Panc1 (cell line): ENCODE results near the gene PIPOX. TPM values are rescaled to one million over a fixed set of nuclear protein-coding genes. Genes with fewer than 3 reads are reported as not detected.

Experiments
- ATAC-seq: fragments of 200-7000 bp; cut with Tn5 transposase; 2 replicates; pipeline ENCODE4 v1.9.1; 2020; ENCODE audit warnings: mild to moderate bottlenecking, moderate library complexity
- BruUV-seq: library from RNA; stranded (reverse); fragments of 400-500 nt; replicated peaks from 2 replicates; lab custom pipeline; 2021; lab: Mats Ljungman, UMichigan
- CTCF ChIA-PET: fragments of 300-600 bp; sonication (Branson Sonifier 250); formaldehyde crosslinking; loops from one replicate; lab custom pipeline; 2022; ENCODE audit warnings: antibody characterized with exemption; lab: Charles Lee
- POLR2A ChIA-PET: fragments of 300-600 bp; sonication (Branson Sonifier 250); formaldehyde crosslinking; loops from one replicate; lab custom pipeline; 2022; ENCODE audit warnings: antibody characterized with exemption; lab: Charles Lee
- DNase-seq: peaks from one replicate; pipeline ENCODE4 v3.0.0-alpha.2; 2010; ENCODE audit warnings: low read depth, low spot score
- H3K27ac ChIP-seq: 2 replicates; pipeline ENCODE4 v1.5.1; 2011; ENCODE audit warnings: mild to moderate bottlenecking, low read length, inconsistent platforms
- H3K27me3 ChIP-seq: fragments of 200-500 bp; sonication (Bioruptor generic); 2 replicates; pipeline ENCODE4 v1.6.0; 2014; ENCODE audit warnings: low read length, inconsistent platforms; ENCODE audit not compliant: control insufficient read depth, insufficient read depth
- H3K36me3 ChIP-seq: fragments of 200-500 bp; sonication (Bioruptor generic); 2 replicates; pipeline ENCODE4 v1.5.1; 2014; ENCODE audit warnings: inconsistent platforms, mild to moderate bottlenecking, low read length, moderate library complexity; ENCODE audit not compliant: control insufficient read depth, insufficient read depth
- H3K4me1 ChIP-seq: 2 replicates; pipeline ENCODE4 v1.5.1; 2011; ENCODE audit warnings: inconsistent platforms, mild to moderate bottlenecking, low read length, moderate library complexity; ENCODE audit not compliant: control insufficient read depth, insufficient read depth
- H3K4me3 ChIP-seq, 2 experiments: 2 replicates each; pipeline ENCODE4 v1.5.1; 2011 to 2012; ENCODE audit warnings: low read depth in 2 of 2, low read length in 2 of 2, mild to moderate bottlenecking in 2 of 2, inconsistent platforms in 1 of 2, moderate library complexity in 1 of 2
- H3K9me3 ChIP-seq: fragments of 200-500 bp; sonication (Bioruptor generic); 2 replicates; pipeline ENCODE4 v1.5.1; 2014; ENCODE audit warnings: low read depth, mild to moderate bottlenecking, inconsistent platforms, low read length, moderate library complexity; ENCODE audit not compliant: control insufficient read depth, insufficient read depth
- POLR2AphosphoS5 ChIP-seq: IDR thresholded peaks from 2 replicates; pipeline ENCODE4 v1.6.1; 2012; ENCODE audit warnings: mild to moderate bottlenecking, low read depth, low read length, moderate library complexity
- SIN3A ChIP-seq: IDR thresholded peaks from 2 replicates; pipeline ENCODE4 v1.6.1; 2012; ENCODE audit warnings: low read depth, mild to moderate bottlenecking, low read length, moderate library complexity, borderline replicate concordance; ENCODE audit not compliant: insufficient read depth
- TCF7L2 ChIP-seq: IDR thresholded peaks from 2 replicates; pipeline ENCODE4 v1.6.1; 2011; ENCODE audit warnings: mild to moderate bottlenecking, low read depth, low read length, inconsistent platforms
- in situ Hi-C: cut with HindIII; loops from 2 replicates; pipeline ENCODE4 v1.10.0; 2016; ENCODE audit warnings: low sequenced_read_pairs, low pct_unique_long_range_greater_than_20kb
- intact Hi-C: fragments of 100-400 bp; cut with micrococcal nuclease; formaldehyde crosslinking; loops from one replicate; pipeline ENCODE4 v1.10.0; 2022; ENCODE audit not compliant: unreplicated experiment
- total RNA-seq: library from RNA; stranded (reverse); gene quantifications from one replicate; pipeline ENCODE4 v1.2.1, GENCODE V29; 2021; ENCODE audit not compliant: unreplicated experiment
- TF ChIP-seq, protein P1 (sequence below): fragments of 450-650 bp; IDR thresholded peaks from 2 replicates; pipeline ENCODE4 v1.5.1; 2017; ENCODE audit warnings: mild to moderate bottlenecking
- TF ChIP-seq, protein P2 (sequence below), 2 experiments: IDR thresholded peaks; 2 replicates each; pipeline ENCODE4 v1.6.1; 2011 to 2012; ENCODE audit warnings: low read depth in 2 of 2, control low read depth in 1 of 2, low read length in 1 of 2, mild to moderate bottlenecking in 1 of 2, moderate library complexity in 1 of 2; ENCODE audit not compliant: insufficient read depth in 1 of 2

The PIPOX gene
- total RNA-seq, 1 experiment from 2014 or later = 2.4 TPM

DNA sequence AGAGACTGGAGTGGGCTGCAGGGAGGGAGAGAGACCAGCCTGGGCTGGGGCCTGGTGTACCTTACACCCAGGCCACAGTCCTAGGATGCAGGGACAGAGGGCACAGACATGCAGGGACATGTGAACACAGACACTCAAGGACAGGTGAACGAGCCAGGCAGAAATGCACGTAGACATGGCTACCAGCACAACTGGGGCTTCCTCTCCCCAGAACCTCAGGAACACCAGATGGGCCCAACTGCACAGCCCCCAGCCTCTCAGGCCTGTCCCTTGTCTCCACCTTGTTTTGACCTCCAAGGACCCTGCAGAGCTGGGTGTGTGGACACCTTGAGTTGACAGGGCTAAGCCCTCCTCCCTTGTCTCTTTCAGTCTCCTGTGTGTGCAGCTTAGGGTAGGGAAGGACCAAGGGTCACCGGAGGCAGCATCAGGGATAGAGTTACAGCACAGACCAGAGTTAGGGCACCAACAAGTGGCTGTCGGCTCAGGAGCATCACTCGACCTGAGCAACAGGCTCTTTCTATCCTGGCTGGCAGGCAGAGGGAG lies 46.3 kb upstream of the PIPOX start:
- ChIA-PET CTCF (interaction anchor here (0.6 kb wide), 1 partner anchor 17 kb away, joined by 3 read pairs; no protein-coding TSS in a partner anchor), POLR2A (interaction anchor here (0.6 kb wide), 1 partner anchor 94 kb away, joined by 9 read pairs; no protein-coding TSS in a partner anchor)
- BruUV-seq = no TSS peak

DNA sequence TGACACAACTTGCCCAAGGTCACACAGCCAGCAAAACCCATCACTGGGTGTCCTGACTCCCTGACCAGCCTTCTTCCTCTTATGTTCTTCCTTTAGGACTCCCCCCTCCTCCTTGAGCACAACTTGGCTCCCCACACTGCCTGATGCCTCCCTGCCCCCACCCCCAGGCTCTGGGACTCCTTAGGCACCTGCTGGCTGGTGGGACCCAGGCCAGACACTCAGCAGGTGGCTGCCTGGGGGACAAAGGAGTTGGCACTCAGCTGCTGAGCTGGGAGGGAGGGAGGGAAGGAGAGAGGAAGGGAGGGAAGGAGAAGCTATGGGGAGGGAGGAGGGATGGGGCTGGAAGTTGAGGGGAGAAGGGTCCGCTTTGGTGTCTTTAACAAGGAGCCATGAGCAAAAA lies 45.1 kb upstream of the PIPOX start:
- DNase-seq = no peak
- intact Hi-C loops (no loop called here), in situ Hi-C loops (no loop called here)
- ChIA-PET CTCF (no interaction called here), POLR2A (no interaction called here)
- Histone ChIP-seq H3K4me3 (no peak overlapping the region), H3K27ac (no peak overlapping the region), H3K36me3 (no peaks in the 10 kb centered on the region), H3K4me1 (no peaks in the 10 kb centered on the region; the same call in 1 of the 2 replicates), H3K27me3 (no peaks in the 10 kb centered on the region), H3K9me3 (no peaks in the 10 kb centered on the region)
- TF ChIP-seq, protein P1, sequence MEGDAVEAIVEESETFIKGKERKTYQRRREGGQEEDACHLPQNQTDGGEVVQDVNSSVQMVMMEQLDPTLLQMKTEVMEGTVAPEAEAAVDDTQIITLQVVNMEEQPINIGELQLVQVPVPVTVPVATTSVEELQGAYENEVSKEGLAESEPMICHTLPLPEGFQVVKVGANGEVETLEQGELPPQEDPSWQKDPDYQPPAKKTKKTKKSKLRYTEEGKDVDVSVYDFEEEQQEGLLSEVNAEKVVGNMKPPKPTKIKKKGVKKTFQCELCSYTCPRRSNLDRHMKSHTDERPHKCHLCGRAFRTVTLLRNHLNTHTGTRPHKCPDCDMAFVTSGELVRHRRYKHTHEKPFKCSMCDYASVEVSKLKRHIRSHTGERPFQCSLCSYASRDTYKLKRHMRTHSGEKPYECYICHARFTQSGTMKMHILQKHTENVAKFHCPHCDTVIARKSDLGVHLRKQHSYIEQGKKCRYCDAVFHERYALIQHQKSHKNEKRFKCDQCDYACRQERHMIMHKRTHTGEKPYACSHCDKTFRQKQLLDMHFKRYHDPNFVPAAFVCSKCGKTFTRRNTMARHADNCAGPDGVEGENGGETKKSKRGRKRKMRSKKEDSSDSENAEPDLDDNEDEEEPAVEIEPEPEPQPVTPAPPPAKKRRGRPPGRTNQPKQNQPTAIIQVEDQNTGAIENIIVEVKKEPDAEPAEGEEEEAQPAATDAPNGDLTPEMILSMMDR = no peak
- TF ChIP-seq TCF7L2 (no peak), POLR2AphosphoS5 (no peak), SIN3A (no peak)
- TF ChIP-seq, protein P2, sequence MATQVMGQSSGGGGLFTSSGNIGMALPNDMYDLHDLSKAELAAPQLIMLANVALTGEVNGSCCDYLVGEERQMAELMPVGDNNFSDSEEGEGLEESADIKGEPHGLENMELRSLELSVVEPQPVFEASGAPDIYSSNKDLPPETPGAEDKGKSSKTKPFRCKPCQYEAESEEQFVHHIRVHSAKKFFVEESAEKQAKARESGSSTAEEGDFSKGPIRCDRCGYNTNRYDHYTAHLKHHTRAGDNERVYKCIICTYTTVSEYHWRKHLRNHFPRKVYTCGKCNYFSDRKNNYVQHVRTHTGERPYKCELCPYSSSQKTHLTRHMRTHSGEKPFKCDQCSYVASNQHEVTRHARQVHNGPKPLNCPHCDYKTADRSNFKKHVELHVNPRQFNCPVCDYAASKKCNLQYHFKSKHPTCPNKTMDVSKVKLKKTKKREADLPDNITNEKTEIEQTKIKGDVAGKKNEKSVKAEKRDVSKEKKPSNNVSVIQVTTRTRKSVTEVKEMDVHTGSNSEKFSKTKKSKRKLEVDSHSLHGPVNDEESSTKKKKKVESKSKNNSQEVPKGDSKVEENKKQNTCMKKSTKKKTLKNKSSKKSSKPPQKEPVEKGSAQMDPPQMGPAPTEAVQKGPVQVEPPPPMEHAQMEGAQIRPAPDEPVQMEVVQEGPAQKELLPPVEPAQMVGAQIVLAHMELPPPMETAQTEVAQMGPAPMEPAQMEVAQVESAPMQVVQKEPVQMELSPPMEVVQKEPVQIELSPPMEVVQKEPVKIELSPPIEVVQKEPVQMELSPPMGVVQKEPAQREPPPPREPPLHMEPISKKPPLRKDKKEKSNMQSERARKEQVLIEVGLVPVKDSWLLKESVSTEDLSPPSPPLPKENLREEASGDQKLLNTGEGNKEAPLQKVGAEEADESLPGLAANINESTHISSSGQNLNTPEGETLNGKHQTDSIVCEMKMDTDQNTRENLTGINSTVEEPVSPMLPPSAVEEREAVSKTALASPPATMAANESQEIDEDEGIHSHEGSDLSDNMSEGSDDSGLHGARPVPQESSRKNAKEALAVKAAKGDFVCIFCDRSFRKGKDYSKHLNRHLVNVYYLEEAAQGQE (IDR thresholded peaks at IDR 0.05; ENCODE audit: insufficient read depth in 1 of 2, low read depth in 2 of 2, low read length in 1 of 2) = no peak
- ATAC-seq = no peak
- no TSS peak for BruUV-seq

More for the DNA sequence above, 46.3 kb upstream of the PIPOX start:
- H3K9me3 ChIP-seq = no peaks in the 10 kb centered on the region
- H3K27me3 ChIP-seq = no peaks in the 10 kb centered on the region
- H3K27ac ChIP-seq = no peak overlapping the region
- peak; percentile 28; the same call in 1 of the 2 replicates for ATAC-seq
- no peak overlapping the region for H3K4me3 ChIP-seq
- TF ChIP-seq, protein P1 = no peak
- intact Hi-C loops = no loop called here
- H3K36me3 ChIP-seq = no peaks in the 10 kb centered on the region
- no peak for DNase-seq
- H3K4me1 ChIP-seq = no peaks in the 10 kb centered on the region
- in situ Hi-C loops = no loop called here
